ENCODE results near the gene SCAMP2. TPM values are rescaled to one million over a fixed set of nuclear protein-coding genes. Genes with fewer than 3 reads are reported as not detected.

The SCAMP2 gene
- total RNA-seq, 1 experiment from 2014 or later = 55.8 TPM

DNA sequence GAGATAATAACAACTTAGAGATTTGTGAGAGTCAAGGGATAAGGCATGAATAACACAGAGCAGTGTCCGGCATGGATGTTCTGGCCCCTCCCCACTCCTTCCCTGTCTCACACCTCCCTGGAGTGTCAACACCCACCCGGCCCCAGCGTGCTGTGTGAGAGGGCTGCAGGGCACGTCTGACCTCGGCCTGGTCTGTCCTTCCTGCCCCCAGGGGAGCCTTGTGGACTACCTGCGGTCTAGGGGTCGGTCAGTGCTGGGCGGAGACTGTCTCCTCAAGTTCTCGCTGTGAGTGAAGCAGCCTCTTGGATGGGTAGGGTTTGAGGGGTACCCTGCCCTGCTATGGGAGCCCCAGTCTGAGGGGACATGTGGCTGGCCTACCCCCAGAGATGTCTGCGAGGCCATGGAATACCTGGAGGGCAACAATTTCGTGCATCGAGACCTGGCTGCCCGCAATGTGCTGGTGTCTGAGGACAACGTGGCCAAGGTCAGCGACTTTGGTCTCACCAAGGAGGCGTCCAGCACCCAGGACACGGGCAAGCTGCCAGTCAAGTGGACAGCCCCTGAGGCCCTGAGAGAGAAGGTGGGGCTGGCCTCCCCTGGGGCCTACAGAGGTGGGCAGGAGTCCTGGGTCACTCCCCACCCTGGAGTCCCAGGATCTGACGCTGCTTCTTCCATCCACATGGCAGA lies 71.7 kb downstream of the SCAMP2 start:
- no peaks in the 10 kb centered on the region for H3K9me2 ChIP-seq (ENCODE audit: insufficient read depth)
- H3K79me2 ChIP-seq (ENCODE audit: insufficient read depth, low read length) = no peaks in the 10 kb centered on the region
- H3K4me1 ChIP-seq (ENCODE audit: control insufficient read depth in 1 of 2, insufficient read depth in 2 of 2, low read length in 2 of 2) = peaks cover 3 to 16% of the 10 kb centered on the region in 2 experiments; a peak in 3 of 4 replicates
- ChIA-PET POLR2A (no interaction called here), CTCF (no interaction called here), RAD21 (ENCODE audit: low non-redundant PET in 1 of 2, low total read pairs in 2 of 2, uncharacterized antibody in 2 of 2, unreplicated experiment in 2 of 2) (no interaction called here)
- H4K20me1 ChIP-seq (ENCODE audit: insufficient read depth) = no peaks in the 10 kb centered on the region
- H3K4me3 ChIP-seq (replicated peaks in 1 of 2; ENCODE audit: low read depth in 1 of 2, low read length in 2 of 2) = no peak overlapping the region
- no peak overlapping the region for H2AFZ ChIP-seq (ENCODE audit: low read depth, low read length, poor library complexity, severe bottlenecking)
- H3K9me3 ChIP-seq (ENCODE audit: control insufficient read depth in 1 of 2, insufficient read depth in 1 of 2, low read depth in 1 of 2, low read length in 2 of 2) = no peaks in the 10 kb centered on the region
- TF ChIP-seq POLR2AphosphoS5 (IDR thresholded peaks at IDR 0.05; ENCODE audit: low read depth, low read length) (no peak), FOSL1 (IDR thresholded peaks at IDR 0.05; ENCODE audit: low read depth) (no peak), POLR2A (IDR thresholded peaks at IDR 0.05; ENCODE audit: borderline replicate concordance, extremely low read depth, insufficient read depth, insufficient read length) (no peak), CEBPB (IDR thresholded peaks at IDR 0.05; ENCODE audit: low read depth) (no peak), ZNF274 (IDR thresholded peaks at IDR 0.05; ENCODE audit: low read depth, low read length) (no peak), ELF1 (IDR thresholded peaks at IDR 0.05; ENCODE audit: borderline replicate concordance, low read depth) (no peak), ZFX (IDR thresholded peaks at IDR 0.05) (no peak)
- TF ChIP-seq, protein P1, sequence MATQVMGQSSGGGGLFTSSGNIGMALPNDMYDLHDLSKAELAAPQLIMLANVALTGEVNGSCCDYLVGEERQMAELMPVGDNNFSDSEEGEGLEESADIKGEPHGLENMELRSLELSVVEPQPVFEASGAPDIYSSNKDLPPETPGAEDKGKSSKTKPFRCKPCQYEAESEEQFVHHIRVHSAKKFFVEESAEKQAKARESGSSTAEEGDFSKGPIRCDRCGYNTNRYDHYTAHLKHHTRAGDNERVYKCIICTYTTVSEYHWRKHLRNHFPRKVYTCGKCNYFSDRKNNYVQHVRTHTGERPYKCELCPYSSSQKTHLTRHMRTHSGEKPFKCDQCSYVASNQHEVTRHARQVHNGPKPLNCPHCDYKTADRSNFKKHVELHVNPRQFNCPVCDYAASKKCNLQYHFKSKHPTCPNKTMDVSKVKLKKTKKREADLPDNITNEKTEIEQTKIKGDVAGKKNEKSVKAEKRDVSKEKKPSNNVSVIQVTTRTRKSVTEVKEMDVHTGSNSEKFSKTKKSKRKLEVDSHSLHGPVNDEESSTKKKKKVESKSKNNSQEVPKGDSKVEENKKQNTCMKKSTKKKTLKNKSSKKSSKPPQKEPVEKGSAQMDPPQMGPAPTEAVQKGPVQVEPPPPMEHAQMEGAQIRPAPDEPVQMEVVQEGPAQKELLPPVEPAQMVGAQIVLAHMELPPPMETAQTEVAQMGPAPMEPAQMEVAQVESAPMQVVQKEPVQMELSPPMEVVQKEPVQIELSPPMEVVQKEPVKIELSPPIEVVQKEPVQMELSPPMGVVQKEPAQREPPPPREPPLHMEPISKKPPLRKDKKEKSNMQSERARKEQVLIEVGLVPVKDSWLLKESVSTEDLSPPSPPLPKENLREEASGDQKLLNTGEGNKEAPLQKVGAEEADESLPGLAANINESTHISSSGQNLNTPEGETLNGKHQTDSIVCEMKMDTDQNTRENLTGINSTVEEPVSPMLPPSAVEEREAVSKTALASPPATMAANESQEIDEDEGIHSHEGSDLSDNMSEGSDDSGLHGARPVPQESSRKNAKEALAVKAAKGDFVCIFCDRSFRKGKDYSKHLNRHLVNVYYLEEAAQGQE (IDR thresholded peaks at IDR 0.05; ENCODE audit: low read depth) = no peak
- TF ChIP-seq, protein P2, sequence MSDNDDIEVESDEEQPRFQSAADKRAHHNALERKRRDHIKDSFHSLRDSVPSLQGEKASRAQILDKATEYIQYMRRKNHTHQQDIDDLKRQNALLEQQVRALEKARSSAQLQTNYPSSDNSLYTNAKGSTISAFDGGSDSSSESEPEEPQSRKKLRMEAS (IDR thresholded peaks at IDR 0.05) = no peak
- TF ChIP-seq, protein P3, sequence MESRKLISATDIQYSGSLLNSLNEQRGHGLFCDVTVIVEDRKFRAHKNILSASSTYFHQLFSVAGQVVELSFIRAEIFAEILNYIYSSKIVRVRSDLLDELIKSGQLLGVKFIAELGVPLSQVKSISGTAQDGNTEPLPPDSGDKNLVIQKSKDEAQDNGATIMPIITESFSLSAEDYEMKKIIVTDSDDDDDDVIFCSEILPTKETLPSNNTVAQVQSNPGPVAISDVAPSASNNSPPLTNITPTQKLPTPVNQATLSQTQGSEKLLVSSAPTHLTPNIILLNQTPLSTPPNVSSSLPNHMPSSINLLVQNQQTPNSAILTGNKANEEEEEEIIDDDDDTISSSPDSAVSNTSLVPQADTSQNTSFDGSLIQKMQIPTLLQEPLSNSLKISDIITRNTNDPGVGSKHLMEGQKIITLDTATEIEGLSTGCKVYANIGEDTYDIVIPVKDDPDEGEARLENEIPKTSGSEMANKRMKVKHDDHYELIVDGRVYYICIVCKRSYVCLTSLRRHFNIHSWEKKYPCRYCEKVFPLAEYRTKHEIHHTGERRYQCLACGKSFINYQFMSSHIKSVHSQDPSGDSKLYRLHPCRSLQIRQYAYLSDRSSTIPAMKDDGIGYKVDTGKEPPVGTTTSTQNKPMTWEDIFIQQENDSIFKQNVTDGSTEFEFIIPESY (IDR thresholded peaks at IDR 0.05; ENCODE audit: extremely low read depth, insufficient replicate concordance, low read length) = no peak
- TF ChIP-seq, protein P4, sequence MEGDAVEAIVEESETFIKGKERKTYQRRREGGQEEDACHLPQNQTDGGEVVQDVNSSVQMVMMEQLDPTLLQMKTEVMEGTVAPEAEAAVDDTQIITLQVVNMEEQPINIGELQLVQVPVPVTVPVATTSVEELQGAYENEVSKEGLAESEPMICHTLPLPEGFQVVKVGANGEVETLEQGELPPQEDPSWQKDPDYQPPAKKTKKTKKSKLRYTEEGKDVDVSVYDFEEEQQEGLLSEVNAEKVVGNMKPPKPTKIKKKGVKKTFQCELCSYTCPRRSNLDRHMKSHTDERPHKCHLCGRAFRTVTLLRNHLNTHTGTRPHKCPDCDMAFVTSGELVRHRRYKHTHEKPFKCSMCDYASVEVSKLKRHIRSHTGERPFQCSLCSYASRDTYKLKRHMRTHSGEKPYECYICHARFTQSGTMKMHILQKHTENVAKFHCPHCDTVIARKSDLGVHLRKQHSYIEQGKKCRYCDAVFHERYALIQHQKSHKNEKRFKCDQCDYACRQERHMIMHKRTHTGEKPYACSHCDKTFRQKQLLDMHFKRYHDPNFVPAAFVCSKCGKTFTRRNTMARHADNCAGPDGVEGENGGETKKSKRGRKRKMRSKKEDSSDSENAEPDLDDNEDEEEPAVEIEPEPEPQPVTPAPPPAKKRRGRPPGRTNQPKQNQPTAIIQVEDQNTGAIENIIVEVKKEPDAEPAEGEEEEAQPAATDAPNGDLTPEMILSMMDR (IDR thresholded peaks at IDR 0.05 in 2 of 3, conservative IDR thresholded peaks at IDR 0.05 in 1 of 3; ENCODE audit: borderline replicate concordance in 1 of 3, insufficient read depth in 1 of 3, low read depth in 2 of 3, low read length in 2 of 3) = no peak
- intact Hi-C loops (cut with micrococcal nuclease) = loop anchor here (2.0 kb wide), 1 partner anchor 31 kb away; no protein-coding TSS in a partner anchor
- H3K4me2 ChIP-seq (ENCODE audit: low read length) = no peak overlapping the region
- H3K36me3 ChIP-seq (ENCODE audit: control insufficient read depth in 1 of 2, insufficient read depth in 2 of 2, low read length in 2 of 2) = peaks cover 13 to 31% of the 10 kb centered on the region in 2 experiments
- H3K9ac ChIP-seq (ENCODE audit: low read length) = no peak overlapping the region
- H3K27me3 ChIP-seq (ENCODE audit: insufficient read depth, low read length) = no peaks in the 10 kb centered on the region
- no TSS peak for BruUV-seq (replicated peaks)
- DNase-seq (ENCODE audit: low read depth, low spot score) (no peak), ATAC-seq (no peak)
- no peak overlapping the region for H3K27ac ChIP-seq (ENCODE audit: low read depth, low read length)

All from HCT116 (cell line).